Activated T-helper 17 cell treated with anti-CD3 and anti-CD28 coated beads, Interleukin-2, amount 50 U/mL, for 72 hours (primary cell): ENCODE measurements around the gene C12orf42. TPM values are rescaled to one million over a fixed set of nuclear protein-coding genes. Genes with fewer than 3 reads are reported as not detected.

ENCODE experiments used
- ATAC-seq: fragments of 150-1000 bp; cut with Tn5 transposase; replicated peaks from 2 replicates; pipeline ENCODE4 v1.10.0; 2021; ENCODE audit warnings: mild to moderate bottlenecking, moderate library complexity
- H3K27ac Mint-ChIP-seq: one replicate; pipeline ENCODE4 v1.8.0; 2022; ENCODE audit warnings: mixed read lengths
- H3K27me3 Mint-ChIP-seq: one replicate; pipeline ENCODE4 v1.8.0; 2022; ENCODE audit warnings: mixed read lengths
- H3K36me3 Mint-ChIP-seq: one replicate; pipeline ENCODE4 v1.8.0; 2022; ENCODE audit warnings: low read depth, mild to moderate bottlenecking, mixed read lengths
- H3K4me1 Mint-ChIP-seq: one replicate; pipeline ENCODE4 v1.8.0; 2022; ENCODE audit warnings: mixed read lengths
- H3K4me3 Mint-ChIP-seq: one replicate; pipeline ENCODE4 v1.8.0; 2022; ENCODE audit warnings: mild to moderate bottlenecking, mixed read lengths
- H3K9me3 Mint-ChIP-seq: one replicate; pipeline ENCODE4 v1.8.0; 2022; ENCODE audit warnings: mixed read lengths
- total RNA-seq, 2 donors: library from RNA; stranded (reverse); gene quantifications; one replicate each; pipeline ENCODE4 v1.2.3, GENCODE V29; 2022

The C12orf42 gene
- total RNA-seq, 2 donors from 2014 or later, result not detected

GRCh38 chr12:103505371-103506236, 9.8 kb upstream of the C12orf42 start:
- H3K27me3 Mint-ChIP-seq, result no peaks in the 10 kb centered on the region
- peak overlapping the region; percentile 7 for H3K4me3 Mint-ChIP-seq
- ATAC-seq, result peak; percentile 96
- H3K4me1 Mint-ChIP-seq, result peaks cover 10% of the 10 kb centered on the region
- H3K27ac Mint-ChIP-seq, result peak overlapping the region; percentile 51
- H3K9me3 Mint-ChIP-seq, result no peaks in the 10 kb centered on the region
- no peaks in the 10 kb centered on the region for H3K36me3 Mint-ChIP-seq

GRCh38 chr12:103504606-103505005, 8.8 kb upstream of the C12orf42 start:
- Mint-ChIP-seq H3K4me1 (peaks cover 11% of the 10 kb centered on the region), H3K27ac (peak overlapping the region; percentile 51), H3K27me3 (no peaks in the 10 kb centered on the region), H3K4me3 (no peak overlapping the region), H3K36me3 (no peaks in the 10 kb centered on the region), H3K9me3 (no peaks in the 10 kb centered on the region)
- no peak for ATAC-seq

GRCh38 chr12:103503546-103504480, 8.0 kb upstream of the C12orf42 start:
- Mint-ChIP-seq H3K27me3 (no peaks in the 10 kb centered on the region), H3K4me1 (peaks cover 18% of the 10 kb centered on the region), H3K36me3 (no peaks in the 10 kb centered on the region), H3K27ac (no peak overlapping the region), H3K4me3 (no peak overlapping the region), H3K9me3 (peaks cover 5% of the 10 kb centered on the region)
- ATAC-seq, result no peak

- H3K4me3 Mint-ChIP-seq, result no peak overlapping the region
- no peaks in the 10 kb centered on the region for H3K36me3 Mint-ChIP-seq
- peaks cover 6% of the 10 kb centered on the region for H3K27me3 Mint-ChIP-seq
- no peak overlapping the region for H3K27ac Mint-ChIP-seq
- H3K4me1 Mint-ChIP-seq, result peaks cover 18% of the 10 kb centered on the region
- ATAC-seq, result no peak
- H3K9me3 Mint-ChIP-seq, result peaks cover 5% of the 10 kb centered on the region
Observed at GRCh38 chr12:103501447-103501846, 5.7 kb upstream of the C12orf42 start.

- Mint-ChIP-seq H3K4me3 (peak overlapping the region; percentile 45), H3K27ac (peak overlapping the region; percentile 85), H3K27me3 (peaks cover 16% of the 10 kb centered on the region), H3K9me3 (peaks cover 5% of the 10 kb centered on the region), H3K4me1 (peaks cover 20% of the 10 kb centered on the region), H3K36me3 (no peaks in the 10 kb centered on the region)
- ATAC-seq, result peak; percentile 34
Observed at GRCh38 chr12:103499571-103499970, 3.8 kb upstream of the C12orf42 start.

GRCh38 chr12:103498990-103499389, 3.2 kb upstream of the C12orf42 start:
- H3K36me3 Mint-ChIP-seq, result no peaks in the 10 kb centered on the region
- H3K9me3 Mint-ChIP-seq, result peaks cover 5% of the 10 kb centered on the region
- peak overlapping the region; percentile 45 for H3K4me3 Mint-ChIP-seq
- peaks cover 22% of the 10 kb centered on the region for H3K4me1 Mint-ChIP-seq
- peak; percentile 79 for ATAC-seq
- H3K27me3 Mint-ChIP-seq, result peaks cover 22% of the 10 kb centered on the region
- peak overlapping the region; percentile 85 for H3K27ac Mint-ChIP-seq

- H3K4me1 Mint-ChIP-seq, result peaks cover 18% of the 10 kb centered on the region
- no peak for ATAC-seq
- H3K9me3 Mint-ChIP-seq, result peaks cover 9% of the 10 kb centered on the region
- peak overlapping the region; percentile 44 for H3K27ac Mint-ChIP-seq
- H3K36me3 Mint-ChIP-seq, result no peaks in the 10 kb centered on the region
- peaks cover 34% of the 10 kb centered on the region for H3K27me3 Mint-ChIP-seq
- peak overlapping the region; percentile 69 for H3K4me3 Mint-ChIP-seq
Observed at GRCh38 chr12:103494734-103495468, 867 bp downstream of the C12orf42 start.

GRCh38 chr12:103494051-103494733, 1.6 kb downstream of the C12orf42 start:
- H3K4me3 Mint-ChIP-seq, result peak overlapping the region; percentile 69
- peaks cover 6% of the 10 kb centered on the region for H3K9me3 Mint-ChIP-seq
- H3K27me3 Mint-ChIP-seq, result peaks cover 34% of the 10 kb centered on the region
- peaks cover 13% of the 10 kb centered on the region for H3K4me1 Mint-ChIP-seq
- H3K36me3 Mint-ChIP-seq, result no peaks in the 10 kb centered on the region
- no peak for ATAC-seq
- peak overlapping the region; percentile 44 for H3K27ac Mint-ChIP-seq

GRCh38 chr12:103493199-103493598, 2.6 kb downstream of the C12orf42 start:
- H3K9me3 Mint-ChIP-seq, result peaks cover 10% of the 10 kb centered on the region
- no peak for ATAC-seq
- H3K36me3 Mint-ChIP-seq, result no peaks in the 10 kb centered on the region
- H3K4me1 Mint-ChIP-seq, result peaks cover 11% of the 10 kb centered on the region
- no peak overlapping the region for H3K27ac Mint-ChIP-seq
- H3K27me3 Mint-ChIP-seq, result peaks cover 37% of the 10 kb centered on the region
- no peak overlapping the region for H3K4me3 Mint-ChIP-seq

- H3K27ac Mint-ChIP-seq, result peak overlapping the region; percentile 15
- H3K36me3 Mint-ChIP-seq, result no peaks in the 10 kb centered on the region
- H3K4me3 Mint-ChIP-seq, result peak overlapping the region; percentile 41
- ATAC-seq, result no peak
- H3K27me3 Mint-ChIP-seq, result no peaks in the 10 kb centered on the region
- peaks cover 10% of the 10 kb centered on the region for H3K9me3 Mint-ChIP-seq
- H3K4me1 Mint-ChIP-seq, result peaks cover 5% of the 10 kb centered on the region
Observed at GRCh38 chr12:103482365-103482764, 13.4 kb downstream of the C12orf42 start.

- H3K27ac Mint-ChIP-seq, result no peak overlapping the region
- H3K9me3 Mint-ChIP-seq, result peaks cover 16% of the 10 kb centered on the region
- H3K36me3 Mint-ChIP-seq, result no peaks in the 10 kb centered on the region
- no peak overlapping the region for H3K4me3 Mint-ChIP-seq
- no peaks in the 10 kb centered on the region for H3K27me3 Mint-ChIP-seq
- H3K4me1 Mint-ChIP-seq, result peaks cover under 1% of the 10 kb centered on the region
- ATAC-seq, result no peak
Observed at GRCh38 chr12:103475073-103475472, 20.7 kb downstream of the C12orf42 start.

GRCh38 chr12:103470664-103471063, 25.1 kb downstream of the C12orf42 start:
- no peak overlapping the region for H3K27ac Mint-ChIP-seq
- ATAC-seq, result no peak
- no peaks in the 10 kb centered on the region for H3K36me3 Mint-ChIP-seq
- H3K4me1 Mint-ChIP-seq, result peaks cover 5% of the 10 kb centered on the region
- no peaks in the 10 kb centered on the region for H3K27me3 Mint-ChIP-seq
- H3K4me3 Mint-ChIP-seq, result no peak overlapping the region
- H3K9me3 Mint-ChIP-seq, result peaks cover 3% of the 10 kb centered on the region

GRCh38 chr12:103469719-103470118, 26.0 kb downstream of the C12orf42 start:
- no peaks in the 10 kb centered on the region for H3K36me3 Mint-ChIP-seq
- H3K9me3 Mint-ChIP-seq, result peaks cover 3% of the 10 kb centered on the region
- no peak overlapping the region for H3K27ac Mint-ChIP-seq

More at GRCh38 chr12:103469719-103470118, 26.0 kb downstream of the C12orf42 start:
- Mint-ChIP-seq H3K27me3 (no peaks in the 10 kb centered on the region), H3K4me1 (peaks cover 5% of the 10 kb centered on the region), H3K4me3 (no peak overlapping the region)
- ATAC-seq, result peak; percentile 54
